Measurements from ENCODE around the gene KLF15.

The KLF15 gene

DNA sequence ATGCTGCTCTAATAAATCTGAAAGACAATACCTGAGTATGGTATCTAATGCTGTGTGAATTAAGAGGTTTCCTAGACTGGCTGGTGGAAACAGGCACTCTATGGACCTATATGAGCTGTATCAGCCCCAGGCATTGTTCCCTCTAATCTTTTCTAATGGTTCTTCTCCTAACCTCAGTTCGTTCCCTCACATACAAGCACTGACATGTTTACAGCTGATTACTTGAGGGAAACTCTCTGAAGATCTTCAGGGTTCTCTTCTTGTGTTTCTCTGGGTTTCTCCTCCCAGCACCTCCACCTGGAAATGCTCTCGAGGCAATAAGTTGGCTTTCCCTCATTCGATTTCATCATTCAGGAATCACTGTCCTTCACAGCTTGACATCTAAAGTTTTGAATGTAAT, 52.9 kb downstream of the KLF15 start:
- DNase-seq = no peak

DNA sequence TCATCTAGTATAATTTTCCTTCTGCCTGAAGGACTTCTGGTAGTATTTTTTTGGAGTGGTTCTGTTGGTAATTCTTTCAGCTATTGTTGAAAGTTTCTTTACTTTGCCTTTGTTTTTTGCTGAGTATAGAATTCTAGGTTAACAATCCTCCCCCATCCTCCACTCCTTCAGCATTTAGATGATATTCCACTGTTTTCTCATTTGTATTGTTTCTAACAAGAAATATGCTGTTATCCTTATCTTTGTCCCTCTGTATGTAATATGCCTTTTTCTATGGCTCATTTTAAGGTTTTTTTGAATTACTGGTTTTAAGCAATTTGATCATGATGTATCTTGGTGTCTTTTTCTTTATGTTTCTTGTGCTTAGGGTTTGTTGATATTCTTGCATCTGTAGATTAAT, 53.9 kb downstream of the KLF15 start:
- DNase-seq = no peak

DNA sequence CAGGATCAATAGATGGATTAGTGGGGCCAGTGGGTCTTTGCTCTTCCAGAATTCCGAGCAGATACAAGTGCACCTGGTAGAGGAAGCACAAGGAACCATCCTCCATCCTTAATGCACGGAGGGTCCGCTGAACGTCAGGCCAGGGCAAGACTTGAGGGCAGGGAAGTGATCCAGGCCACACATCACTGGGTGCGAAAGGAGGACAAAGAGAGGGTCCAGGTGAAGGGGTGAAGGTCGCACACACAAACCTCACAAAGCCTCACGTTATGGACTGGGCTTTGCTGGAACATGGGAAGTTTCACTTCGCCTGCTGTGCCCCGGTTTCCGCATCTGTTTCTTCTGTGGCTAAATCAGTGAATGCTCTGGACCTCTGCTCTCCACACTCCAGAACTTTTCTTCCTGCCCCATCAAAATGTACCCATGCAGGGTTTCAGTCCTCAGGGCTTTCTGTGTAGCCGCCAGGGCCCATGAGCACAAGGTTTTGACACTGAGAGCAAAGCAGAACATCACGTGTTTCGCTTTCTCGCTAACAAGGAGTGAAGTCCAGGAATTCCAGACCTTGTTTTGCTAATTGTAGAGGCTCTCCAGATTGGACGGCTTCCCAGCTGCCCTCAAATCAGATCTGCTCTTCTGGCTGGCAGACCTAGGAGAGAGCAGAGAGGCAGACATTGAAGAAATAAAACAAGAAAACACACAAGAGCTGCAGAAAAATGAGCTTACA, 56.3 kb downstream of the KLF15 start:
- DNase-seq = no peak

DNA sequence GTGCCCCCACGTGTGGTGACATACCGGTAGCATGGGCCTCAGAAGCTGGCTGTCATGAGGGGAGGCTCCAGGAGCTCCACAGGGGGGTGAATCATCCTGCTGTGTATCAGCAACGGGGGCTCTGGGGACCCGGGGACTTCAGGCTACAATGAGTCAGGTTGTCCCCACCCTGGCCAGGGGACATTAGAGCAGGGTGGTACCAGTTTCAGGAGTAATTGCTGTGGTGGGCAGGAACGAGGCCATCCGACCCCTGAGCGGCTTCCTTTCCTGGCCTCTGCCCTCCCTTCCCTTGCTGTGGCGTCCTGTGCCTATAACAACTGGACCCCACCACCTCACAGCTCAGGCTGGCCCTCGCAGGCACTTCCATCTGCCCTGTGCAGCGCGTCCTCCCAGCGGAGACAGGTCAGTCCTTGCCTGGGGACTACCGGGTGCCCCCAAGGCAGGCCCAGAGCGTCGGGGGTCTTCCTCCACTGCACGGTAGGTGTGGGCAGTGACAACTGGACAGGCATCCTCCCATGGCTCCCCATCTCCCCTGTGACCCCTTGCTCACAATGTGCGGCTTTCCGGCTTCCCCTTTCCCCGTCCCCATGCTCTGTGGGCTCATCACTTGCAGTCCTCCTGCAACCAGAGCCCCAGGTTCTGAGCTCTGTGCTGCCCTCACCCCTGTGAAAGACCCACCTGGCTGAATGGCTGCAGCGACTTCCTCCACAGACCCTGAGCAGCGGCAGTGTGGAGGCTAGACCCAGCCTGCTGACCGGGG, 57.0 kb downstream of the KLF15 start:
- DNase-seq = no peak

DNA sequence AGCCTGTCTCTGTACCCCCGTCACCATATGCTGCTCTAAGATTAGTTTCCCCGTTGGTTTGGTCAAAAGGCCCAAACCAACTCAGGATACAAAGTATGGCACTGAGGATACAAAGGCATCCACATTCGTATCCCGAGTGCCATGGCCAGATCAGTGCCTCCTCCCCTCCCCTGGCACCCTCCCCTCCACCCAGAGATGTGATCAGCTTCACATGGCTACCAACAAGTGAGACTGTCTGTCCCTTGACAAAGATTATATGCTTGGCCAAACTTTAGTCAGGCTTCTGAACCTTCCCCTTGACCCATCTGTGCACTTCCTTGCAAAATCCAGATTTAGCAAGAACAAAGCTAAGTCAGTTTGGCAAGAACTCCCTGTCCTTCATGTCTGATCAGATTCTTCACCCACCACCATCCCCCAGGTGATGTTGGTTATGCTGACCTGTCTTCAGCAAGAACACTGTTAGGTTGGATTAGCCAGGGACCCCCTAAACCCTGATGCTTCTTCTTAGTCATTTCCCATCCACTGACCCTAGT, 61.7 kb downstream of the KLF15 start:
- DNase-seq = no peak

DNA sequence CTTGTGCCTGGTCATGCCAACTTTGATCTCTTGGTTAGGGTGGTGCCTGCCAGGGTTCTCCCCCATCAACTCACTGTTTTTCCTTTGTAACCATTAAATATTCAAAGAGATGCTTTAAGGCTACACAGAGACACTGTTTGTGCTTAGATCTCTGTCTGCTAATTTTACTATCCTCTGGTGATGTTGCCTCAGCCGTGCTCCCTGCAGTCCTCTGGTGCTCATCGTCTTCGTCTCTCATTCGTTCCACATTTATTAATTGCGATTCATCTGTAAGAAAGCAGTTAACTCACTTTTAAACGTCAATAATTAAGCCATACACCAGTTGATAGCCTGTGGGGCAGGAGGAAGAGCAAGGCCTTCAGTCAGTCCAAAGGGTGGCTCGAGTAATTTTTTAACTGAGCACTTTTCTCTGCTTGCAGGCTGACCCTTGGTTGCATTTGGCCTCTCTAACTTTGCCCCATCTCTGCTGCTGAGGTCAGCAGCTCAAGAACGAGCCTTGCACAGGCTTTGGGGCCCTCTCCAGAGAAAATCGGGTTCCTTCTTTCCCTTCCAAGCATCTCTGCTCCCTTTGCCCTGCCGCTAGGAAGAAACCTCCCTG, 62.9 kb downstream of the KLF15 start:
- no peak for DNase-seq

DNA sequence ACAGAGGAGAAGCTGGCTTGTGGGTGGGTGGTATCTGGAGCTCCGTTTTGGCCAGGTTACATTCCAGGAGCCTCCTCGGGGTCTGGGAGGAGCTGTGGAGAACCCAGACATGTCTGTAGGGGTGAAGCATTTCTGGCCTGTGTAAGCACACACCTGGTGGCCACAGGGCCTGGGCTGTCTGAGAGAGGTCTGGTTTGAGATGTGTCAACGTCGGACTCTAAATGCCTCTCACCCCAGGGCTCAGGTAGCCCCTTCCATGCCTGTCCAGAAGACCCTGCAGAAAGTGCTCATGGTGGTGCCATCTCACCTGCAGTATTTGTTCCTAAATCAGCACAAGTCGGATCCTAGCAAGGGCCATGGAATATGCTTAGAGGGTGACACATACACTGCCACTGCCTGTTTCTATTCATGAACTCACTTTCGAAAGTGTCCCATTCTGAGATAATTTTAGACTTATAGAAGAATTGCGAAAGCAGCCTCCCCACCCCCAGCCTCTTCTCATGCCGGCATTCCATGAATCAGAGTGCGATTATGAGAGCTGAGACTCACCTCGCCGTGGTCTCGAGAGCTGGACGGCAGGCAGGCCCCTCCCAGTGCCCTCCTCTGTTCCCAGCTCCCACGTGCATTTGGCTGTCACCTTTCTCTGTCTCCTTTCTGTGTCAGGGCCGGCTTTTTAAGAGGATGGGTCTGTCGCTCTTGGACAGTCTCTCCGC, 63.7 kb downstream of the KLF15 start:
- no peak for DNase-seq

All from NCI-H510A (cell line).